ENCODE data around the gene DDX6. TPM values are rescaled to one million over a fixed set of nuclear protein-coding genes. Genes with fewer than 3 reads are reported as not detected.

DDX6 gene
- total and polyA plus RNA-seq, 9 of the 15 experiments (the other 6 are each of a cell fraction or from before 2014, with no cell fraction given), result 10.0 to 102 (median 58.2) TPM

DNA sequence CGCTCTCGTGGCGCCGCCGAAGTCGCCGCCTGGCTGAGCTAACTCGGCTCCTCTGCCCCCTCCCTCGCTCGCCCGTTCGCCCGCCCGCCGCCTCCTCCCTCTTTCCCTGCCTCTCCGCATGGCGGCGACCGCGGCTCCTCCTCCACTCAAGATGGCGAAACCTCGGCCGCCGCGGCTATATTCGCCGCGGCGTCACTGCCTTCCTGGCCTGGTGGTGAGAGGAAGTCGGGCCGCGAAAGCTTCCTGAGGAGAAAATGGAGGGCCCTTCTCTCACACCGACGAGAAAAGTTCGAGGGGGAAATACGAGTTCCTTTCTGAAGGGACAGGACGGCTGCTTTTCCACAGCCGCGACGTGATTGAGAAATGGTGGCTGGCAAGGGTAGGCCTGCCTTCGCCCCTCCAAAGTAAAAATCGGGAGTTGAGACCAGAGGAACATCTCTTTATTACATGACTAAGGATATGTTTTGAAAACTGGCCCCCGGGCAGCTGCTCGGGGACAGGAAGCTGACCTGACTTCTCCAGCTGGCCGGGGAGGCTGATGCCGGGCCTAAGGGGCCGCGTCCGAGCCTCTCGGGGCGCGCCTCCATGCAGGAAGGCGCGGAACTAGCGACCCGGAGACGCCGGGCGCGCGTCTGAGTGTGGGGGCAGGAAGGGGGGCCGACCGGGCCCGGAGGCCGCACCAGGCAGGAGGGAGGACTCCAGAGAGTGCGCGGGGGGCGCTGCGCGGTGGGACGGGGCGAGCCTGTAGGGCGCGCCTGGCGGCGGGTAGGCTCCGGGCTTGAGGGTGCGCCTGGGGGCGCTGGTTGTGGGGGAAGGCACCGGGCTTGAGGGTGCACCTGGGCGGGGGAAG lies at the start of gene DDX6 (continued):
- TF ChIP-seq, protein P1, sequence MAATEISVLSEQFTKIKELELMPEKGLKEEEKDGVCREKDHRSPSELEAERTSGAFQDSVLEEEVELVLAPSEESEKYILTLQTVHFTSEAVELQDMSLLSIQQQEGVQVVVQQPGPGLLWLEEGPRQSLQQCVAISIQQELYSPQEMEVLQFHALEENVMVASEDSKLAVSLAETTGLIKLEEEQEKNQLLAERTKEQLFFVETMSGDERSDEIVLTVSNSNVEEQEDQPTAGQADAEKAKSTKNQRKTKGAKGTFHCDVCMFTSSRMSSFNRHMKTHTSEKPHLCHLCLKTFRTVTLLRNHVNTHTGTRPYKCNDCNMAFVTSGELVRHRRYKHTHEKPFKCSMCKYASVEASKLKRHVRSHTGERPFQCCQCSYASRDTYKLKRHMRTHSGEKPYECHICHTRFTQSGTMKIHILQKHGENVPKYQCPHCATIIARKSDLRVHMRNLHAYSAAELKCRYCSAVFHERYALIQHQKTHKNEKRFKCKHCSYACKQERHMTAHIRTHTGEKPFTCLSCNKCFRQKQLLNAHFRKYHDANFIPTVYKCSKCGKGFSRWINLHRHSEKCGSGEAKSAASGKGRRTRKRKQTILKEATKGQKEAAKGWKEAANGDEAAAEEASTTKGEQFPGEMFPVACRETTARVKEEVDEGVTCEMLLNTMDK (IDR thresholded peaks at IDR 0.05; ENCODE audit: borderline replicate concordance, insufficient read depth, low read depth, low read length, poor library complexity, severe bottlenecking), result peak; percentile 68
- no peak for TF ChIP-seq CHCHD3 (CRISPR knock-in tag; IDR thresholded peaks at IDR 0.05)
- no peak for TF ChIP-seq ZNF445 (CRISPR knock-in tag; IDR thresholded peaks at IDR 0.05; ENCODE audit: low read depth)
- no peak for TF ChIP-seq ZNF41 (CRISPR knock-in tag; conservative IDR thresholded peaks at IDR 0.05)
- TF ChIP-seq, protein P2, sequence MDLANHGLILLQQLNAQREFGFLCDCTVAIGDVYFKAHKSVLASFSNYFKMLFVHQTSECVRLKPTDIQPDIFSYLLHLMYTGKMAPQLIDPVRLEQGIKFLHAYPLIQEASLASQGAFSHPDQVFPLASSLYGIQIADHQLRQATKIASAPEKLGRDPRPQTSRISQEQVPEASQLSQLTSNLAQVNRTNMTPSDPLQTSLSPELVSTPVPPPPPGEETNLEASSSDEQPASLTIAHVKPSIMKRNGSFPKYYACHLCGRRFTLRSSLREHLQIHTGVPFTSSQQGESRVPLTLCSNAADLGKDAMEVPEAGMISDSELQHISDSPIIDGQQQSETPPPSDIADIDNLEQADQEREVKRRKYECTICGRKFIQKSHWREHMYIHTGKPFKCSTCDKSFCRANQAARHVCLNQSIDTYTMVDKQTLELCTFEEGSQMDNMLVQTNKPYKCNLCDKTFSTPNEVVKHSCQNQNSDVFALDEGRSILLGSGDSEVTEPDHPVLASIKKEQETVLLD (IDR thresholded peaks at IDR 0.05), result no peak
- no peak for TF ChIP-seq PHTF2 (CRISPR knock-in tag; IDR thresholded peaks at IDR 0.05)
- TF ChIP-seq CC2D1A (IDR thresholded peaks at IDR 0.05), result 0 out of 2 replicates have a peak, but pooled peaks have one; percentile 54
- TF ChIP-seq SUPT5H (IDR thresholded peaks at IDR 0.05), result peak; percentile 93
- TF ChIP-seq, protein P3, sequence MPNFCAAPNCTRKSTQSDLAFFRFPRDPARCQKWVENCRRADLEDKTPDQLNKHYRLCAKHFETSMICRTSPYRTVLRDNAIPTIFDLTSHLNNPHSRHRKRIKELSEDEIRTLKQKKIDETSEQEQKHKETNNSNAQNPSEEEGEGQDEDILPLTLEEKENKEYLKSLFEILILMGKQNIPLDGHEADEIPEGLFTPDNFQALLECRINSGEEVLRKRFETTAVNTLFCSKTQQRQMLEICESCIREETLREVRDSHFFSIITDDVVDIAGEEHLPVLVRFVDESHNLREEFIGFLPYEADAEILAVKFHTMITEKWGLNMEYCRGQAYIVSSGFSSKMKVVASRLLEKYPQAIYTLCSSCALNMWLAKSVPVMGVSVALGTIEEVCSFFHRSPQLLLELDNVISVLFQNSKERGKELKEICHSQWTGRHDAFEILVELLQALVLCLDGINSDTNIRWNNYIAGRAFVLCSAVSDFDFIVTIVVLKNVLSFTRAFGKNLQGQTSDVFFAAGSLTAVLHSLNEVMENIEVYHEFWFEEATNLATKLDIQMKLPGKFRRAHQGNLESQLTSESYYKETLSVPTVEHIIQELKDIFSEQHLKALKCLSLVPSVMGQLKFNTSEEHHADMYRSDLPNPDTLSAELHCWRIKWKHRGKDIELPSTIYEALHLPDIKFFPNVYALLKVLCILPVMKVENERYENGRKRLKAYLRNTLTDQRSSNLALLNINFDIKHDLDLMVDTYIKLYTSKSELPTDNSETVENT (CRISPR knock-in tag; IDR thresholded peaks at IDR 0.05), result 0 out of 2 replicates have a peak, but pooled peaks have one; percentile 56
- no peak for TF ChIP-seq KLF10 (CRISPR knock-in tag; IDR thresholded peaks at IDR 0.05)
- TF ChIP-seq ETV1 (tag; conservative IDR thresholded peaks at IDR 0.05; ENCODE audit: low read depth), result no peak; the same call in 1 of the 2 replicates
- TF ChIP-seq BCL6 (CRISPR knock-in tag; IDR thresholded peaks at IDR 0.05), result 0 out of 2 replicates have a peak, but pooled peaks have one; percentile 38
- TF ChIP-seq POLR3A (IDR thresholded peaks at IDR 0.05; ENCODE audit: borderline replicate concordance, extremely low read depth, insufficient read depth, insufficient read length), result no peak
- TF ChIP-seq, protein P4, sequence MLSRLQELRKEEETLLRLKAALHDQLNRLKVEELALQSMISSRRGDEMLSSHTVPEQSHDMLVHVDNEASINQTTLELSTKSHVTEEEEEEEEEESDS (CRISPR knock-in tag; IDR thresholded peaks at IDR 0.05), result no peak
- TF ChIP-seq ZBTB1 (CRISPR knock-in tag; IDR thresholded peaks at IDR 0.05; ENCODE audit: borderline replicate concordance, low read depth), result peak; percentile 22; the same call in 1 of the 2 replicates
- TF ChIP-seq, protein P5, sequence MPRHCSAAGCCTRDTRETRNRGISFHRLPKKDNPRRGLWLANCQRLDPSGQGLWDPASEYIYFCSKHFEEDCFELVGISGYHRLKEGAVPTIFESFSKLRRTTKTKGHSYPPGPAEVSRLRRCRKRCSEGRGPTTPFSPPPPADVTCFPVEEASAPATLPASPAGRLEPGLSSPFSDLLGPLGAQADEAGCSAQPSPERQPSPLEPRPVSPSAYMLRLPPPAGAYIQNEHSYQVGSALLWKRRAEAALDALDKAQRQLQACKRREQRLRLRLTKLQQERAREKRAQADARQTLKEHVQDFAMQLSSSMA (CRISPR knock-in tag; IDR thresholded peaks at IDR 0.05), result no peak
- no peak for TF ChIP-seq ZNF121 (CRISPR knock-in tag; conservative IDR thresholded peaks at IDR 0.05)
- no peak for TF ChIP-seq NCOA4 (IDR thresholded peaks at IDR 0.05; ENCODE audit: partially characterized antibody)
- TF ChIP-seq, protein P6, sequence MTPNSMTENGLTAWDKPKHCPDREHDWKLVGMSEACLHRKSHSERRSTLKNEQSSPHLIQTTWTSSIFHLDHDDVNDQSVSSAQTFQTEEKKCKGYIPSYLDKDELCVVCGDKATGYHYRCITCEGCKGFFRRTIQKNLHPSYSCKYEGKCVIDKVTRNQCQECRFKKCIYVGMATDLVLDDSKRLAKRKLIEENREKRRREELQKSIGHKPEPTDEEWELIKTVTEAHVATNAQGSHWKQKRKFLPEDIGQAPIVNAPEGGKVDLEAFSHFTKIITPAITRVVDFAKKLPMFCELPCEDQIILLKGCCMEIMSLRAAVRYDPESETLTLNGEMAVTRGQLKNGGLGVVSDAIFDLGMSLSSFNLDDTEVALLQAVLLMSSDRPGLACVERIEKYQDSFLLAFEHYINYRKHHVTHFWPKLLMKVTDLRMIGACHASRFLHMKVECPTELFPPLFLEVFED (CRISPR knock-in tag; conservative IDR thresholded peaks at IDR 0.05), result peak; percentile 75; the same call in 1 of the 2 replicates

All from K562 (cell line).